Measurements from ENCODE around the gene SHISAL1. TPM values are rescaled to one million over a fixed set of nuclear protein-coding genes. Genes with fewer than 3 reads are reported as not detected.

The SHISAL1 gene
- total RNA-seq, 1 experiment from 2014 or later, result 1.6 TPM

DNA sequence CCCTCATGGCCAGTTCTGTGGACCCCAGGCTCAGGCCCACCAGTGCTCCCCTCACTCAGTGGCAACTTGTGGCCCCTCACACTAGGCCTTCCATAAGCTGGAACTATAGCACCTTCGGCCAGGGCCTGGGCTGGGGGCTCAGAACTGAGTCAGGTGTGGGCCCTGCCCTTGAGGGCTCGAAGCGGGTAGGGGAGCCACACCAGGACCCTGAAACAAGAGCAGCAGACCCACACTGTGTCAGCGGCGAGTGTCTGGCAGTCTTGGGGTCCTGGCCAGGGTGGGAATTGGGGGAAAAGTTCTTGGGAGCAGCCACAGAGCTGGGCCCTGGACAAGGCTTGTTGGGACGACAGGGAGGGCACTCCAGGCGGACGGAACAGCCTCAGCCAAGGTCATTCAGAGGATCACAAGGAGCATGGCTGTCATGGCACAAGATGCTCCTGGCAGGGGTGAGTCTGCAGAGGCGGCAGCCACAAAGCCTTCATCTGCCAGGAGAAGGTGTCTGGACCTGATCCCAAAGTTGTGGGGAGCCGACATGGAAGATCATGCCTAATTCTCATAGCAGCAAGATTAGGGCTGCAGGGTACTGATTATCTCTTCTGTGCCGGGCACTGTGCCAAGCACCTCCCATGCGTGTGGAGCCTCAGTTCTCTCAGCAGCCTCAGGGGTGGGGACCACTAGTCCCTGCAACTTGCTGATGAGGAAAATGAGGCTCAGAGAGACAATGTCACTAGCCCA is 50.7 kb downstream of the SHISAL1 start:
- ChIA-PET POLR2A (no interaction called here), CTCF (no interaction called here)
- Mint-ChIP-seq H3K27me3 (ENCODE audit: insufficient read depth, unreplicated experiment) (no peaks in the 10 kb centered on the region), H3K4me3 (ENCODE audit: unreplicated experiment) (no peak overlapping the region), H3K36me3 (ENCODE audit: insufficient read depth, unreplicated experiment) (no peaks in the 10 kb centered on the region), H3K27ac (ENCODE audit: low read depth, unreplicated experiment) (no peak overlapping the region), H3K4me1 (ENCODE audit: insufficient read depth, unreplicated experiment) (no peaks in the 10 kb centered on the region), H3K9me3 (ENCODE audit: unreplicated experiment) (no peaks in the 10 kb centered on the region)
- BruUV-seq (replicated peaks), result no TSS peak
- DNase-seq (ENCODE audit: unreplicated experiment), result no peak
- intact Hi-C loops (cut with micrococcal nuclease), result no loop called here
- TF ChIP-seq, protein P1, sequence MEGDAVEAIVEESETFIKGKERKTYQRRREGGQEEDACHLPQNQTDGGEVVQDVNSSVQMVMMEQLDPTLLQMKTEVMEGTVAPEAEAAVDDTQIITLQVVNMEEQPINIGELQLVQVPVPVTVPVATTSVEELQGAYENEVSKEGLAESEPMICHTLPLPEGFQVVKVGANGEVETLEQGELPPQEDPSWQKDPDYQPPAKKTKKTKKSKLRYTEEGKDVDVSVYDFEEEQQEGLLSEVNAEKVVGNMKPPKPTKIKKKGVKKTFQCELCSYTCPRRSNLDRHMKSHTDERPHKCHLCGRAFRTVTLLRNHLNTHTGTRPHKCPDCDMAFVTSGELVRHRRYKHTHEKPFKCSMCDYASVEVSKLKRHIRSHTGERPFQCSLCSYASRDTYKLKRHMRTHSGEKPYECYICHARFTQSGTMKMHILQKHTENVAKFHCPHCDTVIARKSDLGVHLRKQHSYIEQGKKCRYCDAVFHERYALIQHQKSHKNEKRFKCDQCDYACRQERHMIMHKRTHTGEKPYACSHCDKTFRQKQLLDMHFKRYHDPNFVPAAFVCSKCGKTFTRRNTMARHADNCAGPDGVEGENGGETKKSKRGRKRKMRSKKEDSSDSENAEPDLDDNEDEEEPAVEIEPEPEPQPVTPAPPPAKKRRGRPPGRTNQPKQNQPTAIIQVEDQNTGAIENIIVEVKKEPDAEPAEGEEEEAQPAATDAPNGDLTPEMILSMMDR (IDR thresholded peaks at IDR 0.05; ENCODE audit: unreplicated experiment), result no peak

DNA sequence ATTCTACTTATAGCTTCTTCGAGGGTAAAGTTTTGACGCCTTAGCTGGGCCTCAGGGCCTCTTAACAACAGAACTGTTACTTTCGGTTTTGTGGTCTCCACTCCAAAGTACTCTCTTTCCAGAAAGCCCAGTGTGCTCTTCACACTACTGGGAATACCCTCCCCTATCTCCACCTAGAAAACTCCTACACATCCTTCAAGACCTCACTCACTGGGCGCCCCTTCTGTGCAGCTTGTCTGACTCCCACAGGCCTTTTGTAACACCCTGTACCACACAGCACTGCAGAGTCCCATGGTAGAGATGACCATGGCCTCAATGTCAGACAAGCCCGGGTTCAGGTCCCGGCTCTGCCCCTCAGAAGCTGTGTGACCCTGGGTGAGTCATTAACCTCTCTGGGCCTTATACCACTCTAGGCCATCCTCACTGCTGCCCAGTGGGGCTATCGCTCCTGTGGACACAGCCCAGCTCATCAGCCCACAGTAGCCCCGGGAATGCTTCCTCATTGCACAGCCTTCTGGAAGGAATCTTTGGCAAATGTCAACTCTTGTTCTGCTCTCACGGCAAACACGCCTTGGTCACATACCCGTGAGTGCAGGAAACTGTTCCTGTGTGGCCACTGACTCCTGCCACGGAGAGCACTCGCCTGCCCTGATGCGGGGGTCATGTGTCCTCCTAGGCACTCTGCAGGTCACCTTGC is 51.4 kb downstream of the SHISAL1 start:
- TF ChIP-seq, protein P1 (IDR thresholded peaks at IDR 0.05; ENCODE audit: unreplicated experiment), result no peak
- no TSS peak for BruUV-seq (replicated peaks)
- Mint-ChIP-seq H3K4me3 (ENCODE audit: unreplicated experiment) (no peak overlapping the region), H3K9me3 (ENCODE audit: unreplicated experiment) (no peaks in the 10 kb centered on the region), H3K4me1 (ENCODE audit: insufficient read depth, unreplicated experiment) (no peaks in the 10 kb centered on the region), H3K27ac (ENCODE audit: low read depth, unreplicated experiment) (no peak overlapping the region), H3K27me3 (ENCODE audit: insufficient read depth, unreplicated experiment) (no peaks in the 10 kb centered on the region), H3K36me3 (ENCODE audit: insufficient read depth, unreplicated experiment) (no peaks in the 10 kb centered on the region)
- ChIA-PET POLR2A (no interaction called here), CTCF (no interaction called here)
- no peak for DNase-seq (ENCODE audit: unreplicated experiment)
- intact Hi-C loops (cut with micrococcal nuclease), result no loop called here

- no peaks in the 10 kb centered on the region for H3K9me3 Mint-ChIP-seq (ENCODE audit: unreplicated experiment)
- POLR2A ChIA-PET, result no interaction called here
- no peak for DNase-seq (ENCODE audit: unreplicated experiment)
- no peaks in the 10 kb centered on the region for H3K4me1 Mint-ChIP-seq (ENCODE audit: insufficient read depth, unreplicated experiment)
- no peak overlapping the region for H3K4me3 Mint-ChIP-seq (ENCODE audit: unreplicated experiment)
- TF ChIP-seq, protein P1 (IDR thresholded peaks at IDR 0.05; ENCODE audit: unreplicated experiment), result no peak
- H3K27me3 Mint-ChIP-seq (ENCODE audit: insufficient read depth, unreplicated experiment), result no peaks in the 10 kb centered on the region
- H3K36me3 Mint-ChIP-seq (ENCODE audit: insufficient read depth, unreplicated experiment), result no peaks in the 10 kb centered on the region
- BruUV-seq (replicated peaks), result no TSS peak
- CTCF ChIA-PET, result no interaction called here
- intact Hi-C loops (cut with micrococcal nuclease), result no loop called here
- no peak overlapping the region for H3K27ac Mint-ChIP-seq (ENCODE audit: low read depth, unreplicated experiment)
Measured at GRCh38 chr22:44260216-44261035, 52.3 kb downstream of the SHISAL1 start.
